SK-N-SH treated with all-trans-retinoic acid at 6 μM for 48 hours (cell line): ENCODE results near the gene CELF1.

Experiments used
- ARNTL ChIP-seq: fragments of 450-650 bp; formaldehyde crosslinking; IDR thresholded peaks from 2 replicates; pipeline ENCODE4 v1.5.0; 2020; ENCODE audit warnings: low read depth, mild to moderate bottlenecking, moderate library complexity, borderline replicate concordance
- RARB ChIP-seq: fragments of 250-450 bp; sonication (Bioruptor Pico); IDR thresholded peaks from 2 replicates; pipeline ENCODE4 v1.8.0; 2021; ENCODE audit warnings: mild to moderate bottlenecking, moderate library complexity
- TCF4 ChIP-seq: fragments of 250-450 bp; sonication (Bioruptor Pico); IDR thresholded peaks from 2 replicates; pipeline ENCODE4 v1.8.0; 2021; ENCODE audit warnings: mild to moderate bottlenecking, moderate library complexity, borderline replicate concordance
- ZFP30 ChIP-seq: fragments of 450-650 bp; formaldehyde crosslinking; IDR thresholded peaks from 2 replicates; pipeline ENCODE4 v1.5.0; 2022; ENCODE audit warnings: mild to moderate bottlenecking, moderate library complexity

GRCh38 chr11:47498584-47499152 is 54.3 kb downstream of the CELF1 start:
- no peak for TF ChIP-seq RARB (CRISPR knock-in tag)
- TF ChIP-seq ARNTL: no peak
- no peak for TF ChIP-seq ZFP30 (CRISPR knock-in tag)
- TF ChIP-seq TCF4 (CRISPR knock-in tag): no peak
